ENCODE results near the gene SPI1. TPM values are rescaled to one million over a fixed set of nuclear protein-coding genes. Genes with fewer than 3 reads are reported as not detected.

The SPI1 gene
- total RNA-seq, 1 experiment from 2014 or later, result not detected

GRCh38 chr11:47390422-47390760 is 12.0 kb upstream of the SPI1 start:
- Mint-ChIP-seq H3K4me3 (no peak overlapping the region), H3K9me3 (no peaks in the 10 kb centered on the region; a peak in 1 of 5 replicates), H3K4me1 (0 out of 4 replicates have a peak, but pooled peaks cover 0 to 3% of the 10 kb centered on the region in 2 experiments), H3K27ac (no peak overlapping the region), H3K36me3 (ENCODE audit: insufficient read depth in 1 of 3, low read depth in 3 of 3) (no peaks in the 10 kb centered on the region), H3K27me3 (ENCODE audit: low read depth) (no peaks in the 10 kb centered on the region)
- Histone ChIP-seq H2BK12ac (ENCODE audit: insufficient read length, low read depth, low read length) (no peak overlapping the region), H4K5ac (ENCODE audit: insufficient read length, low read depth, low read length) (no peak overlapping the region), H3K79me1 (ENCODE audit: insufficient read depth, low read depth, low read length, poor library complexity, severe bottlenecking) (no peaks in the 10 kb centered on the region), H2AK5ac (ENCODE audit: insufficient read length, low read length) (no peak overlapping the region), H3K23ac (ENCODE audit: insufficient read length, low read depth, low read length) (no peak overlapping the region), H3K4me2 (ENCODE audit: insufficient read depth, insufficient read length, low read length) (no peak overlapping the region), H2AFZ (ENCODE audit: low read length) (no peak overlapping the region), H3K9me3 (ENCODE audit: control insufficient read depth, low read depth, low read length) (no peaks in the 10 kb centered on the region), H3K14ac (ENCODE audit: insufficient read depth, low read length) (no peak overlapping the region), H4K8ac (replicated peaks; ENCODE audit: insufficient read length, low read depth, low read length) (no peak overlapping the region), H3K18ac (ENCODE audit: insufficient read length, low read depth, low read length) (no peak overlapping the region), H2BK5ac (ENCODE audit: insufficient read length, low read length) (no peak overlapping the region), H3K27me3 (ENCODE audit: insufficient read depth, low read length) (no peaks in the 10 kb centered on the region), H3K9ac (ENCODE audit: extremely low read depth, insufficient read length, low read length) (no peak overlapping the region), H4K91ac (ENCODE audit: insufficient read length, low read depth, low read length) (no peak overlapping the region), H4K20me1 (ENCODE audit: control insufficient read depth, insufficient read depth, insufficient read length) (no peaks in the 10 kb centered on the region), H3K56ac (ENCODE audit: insufficient read length, low read depth, low read length) (no peak overlapping the region), H2BK120ac (ENCODE audit: low read depth, low read length, poor library complexity, severe bottlenecking) (no peak overlapping the region), H3K27ac (ENCODE audit: insufficient read length, low read depth, low read length) (no peak overlapping the region), H3K23me2 (ENCODE audit: insufficient read length, low read depth, low read length, poor library complexity, severe bottlenecking) (no peaks in the 10 kb centered on the region), H3K4me1 (ENCODE audit: insufficient read depth, low read length) (no peaks in the 10 kb centered on the region), H2BK15ac (ENCODE audit: low read depth, low read length) (no peak overlapping the region), H3K79me2 (ENCODE audit: insufficient read depth, low read length) (no peaks in the 10 kb centered on the region), H3K4ac (ENCODE audit: low read depth, low read length) (no peak overlapping the region), H3T11ph (ENCODE audit: low read length) (no peak overlapping the region), H2BK20ac (ENCODE audit: low read depth, low read length, poor library complexity, severe bottlenecking) (no peak overlapping the region)
- TF ChIP-seq CTCF (conservative IDR thresholded peaks at IDR 0.05), result no peak
- no peak for DNase-seq
- no CpG with 5 or more reads among the region's 6 CpGs for WGBS (ENCODE audit: extremely low coverage, insufficient read length, low lambda C conversion rate)
